Muscle of arm (tissue), 12 donors: Measurements from ENCODE around the gene PDE4D. TPM values are rescaled to one million over a fixed set of nuclear protein-coding genes. Genes with fewer than 3 reads are reported as not detected.

Source experiments
- DNase-seq: peaks from one replicate; pipeline ENCODE4 v3.0.0-alpha.2; 2013
- polyA plus RNA-seq, 12 donors: library from polyadenylated mRNA; unstranded; fragments of 120-200 nt; gene quantifications; one replicate each; pipeline ENCODE4 v1.2.1, GENCODE V29; 2013; ENCODE audit not compliant: insufficient read length in 12 of 12

PDE4D gene
- polyA plus RNA-seq, 12 donors = 28.2 to 56.3 (median 41.5) TPM; not detected in 1

DNA sequence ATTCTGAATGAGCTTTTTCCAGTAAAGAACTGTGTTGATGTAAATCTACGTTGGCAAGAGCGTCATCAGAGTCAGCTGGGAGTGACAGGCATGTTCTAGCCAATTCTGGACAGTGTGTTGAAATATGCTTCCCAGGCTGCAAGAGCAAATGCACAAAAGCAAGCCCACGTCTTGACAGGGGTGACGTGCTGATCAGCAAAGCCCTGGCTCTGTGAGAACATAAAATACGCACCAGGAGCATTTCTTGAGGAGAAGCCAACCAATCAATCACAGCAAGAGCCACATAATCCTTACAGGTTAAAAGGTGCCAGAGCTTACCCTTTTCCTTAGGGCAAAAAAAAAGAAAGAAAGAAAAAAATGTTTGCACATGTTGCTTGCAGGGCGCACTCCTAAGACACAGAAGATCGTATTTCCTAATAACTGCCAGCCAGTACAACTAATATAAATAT is 148.1 kb downstream of the PDE4D start:
- DNase-seq = peak; percentile 35

- no peak for DNase-seq
Observed at GRCh38 chr5:59744531-59744992, 149.0 kb downstream of the PDE4D start.

DNA sequence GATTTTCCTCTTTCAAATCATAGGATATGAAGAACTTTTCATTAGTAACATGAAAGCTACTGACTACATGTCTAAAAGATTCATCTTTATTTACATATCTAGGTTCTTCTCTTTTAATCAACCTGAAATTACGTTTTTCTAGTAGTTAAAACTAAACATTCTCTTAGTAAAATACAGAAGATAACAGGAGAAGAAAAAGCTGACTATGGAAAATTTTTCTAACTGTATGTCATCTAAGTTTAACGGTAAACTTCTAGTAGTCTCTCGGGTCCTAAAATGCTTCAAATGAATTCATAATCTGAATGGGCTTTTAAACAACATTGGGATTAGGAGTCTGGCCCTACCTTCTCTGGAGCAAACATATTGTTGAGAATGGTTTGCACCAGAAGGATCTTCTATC is 151.9 kb downstream of the PDE4D start:
- no peak for DNase-seq

- DNase-seq = no peak
Observed at GRCh38 chr5:59738024-59738423, 155.5 kb downstream of the PDE4D start.

GRCh38 chr5:59732806-59733205 is 160.7 kb downstream of the PDE4D start:
- DNase-seq = no peak

DNA sequence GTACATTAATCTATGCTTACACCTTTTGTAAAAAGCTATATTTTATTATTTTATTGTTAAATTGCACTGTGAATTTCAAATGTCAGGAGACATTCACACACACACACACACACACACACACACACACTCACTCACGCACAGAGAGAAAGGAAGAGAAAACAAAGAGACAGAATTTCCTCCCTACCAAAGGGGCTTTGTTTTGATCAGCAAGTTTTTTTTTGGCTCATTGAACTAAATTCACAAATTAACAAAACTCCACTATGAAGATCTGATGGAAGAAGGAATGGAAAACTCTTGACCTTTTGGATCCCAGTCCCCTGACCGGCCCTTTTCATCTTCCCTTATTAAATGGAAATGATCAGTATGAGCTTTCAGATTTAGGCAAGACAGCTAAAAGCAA is 161.2 kb downstream of the PDE4D start:
- DNase-seq = no peak

DNA sequence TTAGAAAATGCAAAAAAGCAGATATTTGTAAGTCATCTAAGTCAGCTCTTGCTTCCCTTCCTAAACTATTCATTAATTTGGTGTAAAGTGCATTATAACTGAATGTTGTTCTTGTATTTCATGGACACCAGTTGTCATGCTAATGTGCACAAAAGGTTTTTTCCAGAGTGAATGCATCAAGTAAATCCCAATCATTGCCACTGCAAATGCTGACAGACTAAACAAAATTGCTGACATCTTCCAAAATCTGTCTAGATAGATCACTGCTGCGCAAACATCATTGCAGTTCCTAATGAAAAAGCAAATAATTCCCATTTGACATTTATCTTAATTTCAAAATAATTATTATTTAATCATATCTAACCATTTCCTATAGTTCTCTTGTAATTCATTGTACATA is 161.7 kb downstream of the PDE4D start:
- no peak for DNase-seq

DNA sequence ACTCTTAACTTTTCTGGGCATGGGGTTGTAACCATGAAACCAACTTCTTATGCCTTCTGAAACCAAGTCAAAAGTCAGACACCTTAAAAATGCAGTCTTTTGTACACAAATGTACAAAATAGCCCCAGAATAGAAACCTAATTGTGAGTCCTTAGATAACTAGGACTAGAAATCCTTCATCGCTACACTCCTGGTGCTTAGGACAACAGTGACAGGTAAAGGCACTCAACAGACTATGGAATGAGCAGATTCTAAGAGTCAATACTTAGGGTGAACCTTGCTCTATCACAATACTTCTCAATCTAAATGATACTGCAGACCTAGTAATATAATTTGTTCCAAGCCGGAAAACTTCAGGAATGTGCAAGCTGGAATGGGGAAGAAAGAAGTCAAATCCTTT is 163.7 kb downstream of the PDE4D start:
- DNase-seq = no peak

- DNase-seq = no peak
Observed at GRCh38 chr5:59729357-59729756, 164.2 kb downstream of the PDE4D start.

- no peak for DNase-seq
Observed at GRCh38 chr5:59728356-59728755, 165.2 kb downstream of the PDE4D start.

DNA sequence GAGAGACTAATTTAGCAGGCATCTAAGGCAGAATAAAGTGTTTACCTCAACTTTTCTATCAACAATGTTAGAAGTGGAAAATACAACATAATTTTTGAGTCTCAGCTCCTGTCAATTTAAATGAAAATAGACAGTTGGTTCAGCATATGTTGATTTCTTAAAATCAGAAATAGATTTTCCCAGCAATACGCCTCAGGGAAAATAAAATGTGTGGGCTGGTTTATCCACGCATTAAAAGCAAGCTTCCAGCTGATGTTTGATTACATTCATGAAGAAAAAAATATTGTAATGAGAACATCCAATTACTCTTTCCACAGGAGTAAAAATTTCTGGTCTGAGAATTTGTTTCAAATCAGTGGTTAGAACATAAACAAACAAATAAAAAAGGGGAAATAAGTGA is 166.3 kb downstream of the PDE4D start:
- DNase-seq = no peak

- DNase-seq = no peak
Observed at GRCh38 chr5:59725392-59725767, 168.1 kb downstream of the PDE4D start.

DNA sequence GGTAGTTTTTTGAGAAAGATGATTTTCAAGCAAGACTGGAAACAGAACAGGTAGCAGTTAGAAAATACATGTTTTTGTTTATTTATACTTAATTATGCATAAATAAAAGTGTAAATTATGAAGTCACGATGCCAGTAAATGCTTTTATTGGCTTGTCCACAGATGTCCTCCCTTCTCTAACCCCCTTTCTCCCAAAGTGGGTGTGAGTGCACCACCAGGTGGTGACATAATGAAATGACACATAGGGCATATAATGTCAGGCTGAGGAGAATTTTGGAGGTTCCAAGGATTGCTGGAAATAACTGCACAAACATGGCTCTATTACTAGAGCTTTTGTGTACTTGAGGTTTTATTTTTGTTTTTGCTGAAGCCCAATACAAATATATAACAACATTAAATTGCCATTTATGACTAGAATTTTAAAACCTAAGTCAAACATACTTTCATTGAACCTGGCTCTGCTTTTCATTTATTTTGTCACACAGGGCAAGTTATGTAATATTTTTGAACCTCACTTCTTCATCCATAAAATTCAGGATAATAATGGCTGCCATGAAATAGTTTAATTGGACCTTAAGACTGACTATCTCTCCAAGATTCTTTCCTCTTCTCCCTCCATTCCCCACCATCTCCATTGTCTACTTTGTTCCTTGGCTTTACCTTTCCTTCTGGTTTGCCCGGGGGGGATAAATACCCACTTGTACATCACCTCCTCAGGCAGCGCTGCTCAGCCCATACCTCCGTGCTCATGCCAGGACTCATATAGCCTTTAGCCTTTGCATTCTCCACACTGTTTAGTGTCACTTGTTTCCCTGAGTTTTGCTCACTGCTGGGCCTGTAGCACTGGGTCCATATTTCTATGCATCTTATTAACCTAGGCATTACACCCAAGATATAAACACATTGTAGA is 168.8 kb downstream of the PDE4D start:
- no peak for DNase-seq

DNA sequence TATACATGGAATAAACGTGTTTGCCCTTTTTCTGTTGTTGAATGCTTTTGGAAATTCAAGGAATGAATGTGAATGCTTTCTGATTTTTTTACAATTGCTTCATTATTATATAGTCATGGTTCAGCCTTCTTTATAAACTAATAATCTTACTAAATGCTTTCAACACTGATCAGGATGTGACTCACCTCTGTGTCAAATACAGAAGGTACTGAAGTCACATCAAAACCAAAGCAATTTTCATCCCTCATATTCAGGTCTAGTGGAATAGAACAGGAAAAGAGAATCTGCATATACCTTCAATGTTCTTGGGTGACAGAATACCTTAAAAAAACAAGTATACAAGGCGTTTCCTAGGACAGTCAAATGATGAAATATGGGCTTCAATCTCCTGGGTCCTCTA is 170.7 kb downstream of the PDE4D start:
- no peak for DNase-seq

- no peak for DNase-seq
Observed at GRCh38 chr5:59721741-59722140, 171.8 kb downstream of the PDE4D start.

DNA sequence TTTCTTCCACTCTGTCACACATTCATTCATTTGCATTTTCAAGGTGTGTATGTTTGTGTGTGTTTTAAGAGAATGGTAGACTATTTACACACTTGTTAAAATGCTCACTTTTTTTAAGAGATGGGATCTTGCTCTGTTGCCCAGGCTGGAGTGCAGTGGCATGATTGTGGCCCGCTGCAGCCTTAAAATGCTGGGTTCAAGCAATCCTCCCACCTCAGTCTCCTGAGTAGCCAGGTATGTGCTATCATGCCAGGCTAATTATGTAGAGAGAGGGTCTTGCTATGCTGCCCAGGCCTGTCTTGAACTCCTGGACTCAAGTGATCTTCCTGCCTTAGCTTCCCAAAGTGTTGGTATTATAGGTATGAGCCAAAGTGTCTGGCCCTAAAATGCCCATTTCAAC is 173.5 kb downstream of the PDE4D start:
- no peak for DNase-seq

- no peak for DNase-seq
Observed at GRCh38 chr5:59716966-59717500, 176.5 kb downstream of the PDE4D start.

DNA sequence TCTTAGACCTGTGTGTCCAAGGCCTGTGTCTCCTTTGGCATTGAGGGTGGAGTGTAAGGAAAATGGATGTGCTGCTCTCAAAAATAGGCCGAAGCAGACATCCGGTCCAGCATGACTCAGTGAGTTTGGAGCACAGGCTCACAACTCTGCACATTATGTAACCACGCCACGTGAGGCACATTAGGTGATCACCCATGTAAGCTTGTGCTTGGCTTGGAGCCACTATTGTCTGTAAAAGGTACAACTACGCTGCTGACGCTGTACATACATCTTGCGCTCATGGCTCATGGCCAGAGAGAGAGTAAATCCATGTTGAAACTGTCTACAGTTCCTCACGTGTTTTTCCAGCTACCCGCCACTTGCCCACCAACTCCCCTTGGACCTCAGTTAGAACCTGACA is 177.5 kb downstream of the PDE4D start:
- no peak for DNase-seq

- no peak for DNase-seq
Observed at GRCh38 chr5:59715228-59715627, 178.3 kb downstream of the PDE4D start.

GRCh38 chr5:59713498-59713844 is 180.1 kb downstream of the PDE4D start:
- DNase-seq = no peak

GRCh38 chr5:59712836-59713497 is 180.6 kb downstream of the PDE4D start:
- no peak for DNase-seq

- DNase-seq = no peak
Observed at GRCh38 chr5:59711310-59711709, 182.2 kb downstream of the PDE4D start.

DNA sequence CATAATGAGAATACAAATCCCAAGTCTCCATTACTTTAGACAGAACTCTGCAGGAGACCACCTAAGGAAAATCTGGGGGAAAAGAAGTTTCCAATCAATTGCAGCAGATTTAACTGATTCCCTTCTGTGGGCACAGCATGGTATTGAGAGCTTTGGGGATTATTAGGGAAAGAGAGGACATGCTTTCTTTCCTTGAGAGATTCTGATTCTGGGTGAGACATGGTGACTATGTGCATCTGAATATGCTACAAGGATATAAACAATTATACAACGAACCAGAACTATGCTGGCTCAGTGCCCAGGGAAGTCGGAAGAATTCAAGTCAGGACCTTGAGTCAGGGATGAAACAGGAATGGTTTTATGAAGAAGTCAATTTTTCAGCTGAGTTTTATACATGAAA is 183.7 kb downstream of the PDE4D start:
- no peak for DNase-seq
